Ureter (tissue), 1 donor: ENCODE measurements around the gene RNF26. TPM values are rescaled to one million over a fixed set of nuclear protein-coding genes. Genes with fewer than 3 reads are reported as not detected.

Experiments
- DNase-seq: peaks from one replicate; pipeline ENCODE4 v3.0.0-alpha.2; 2020; ENCODE audit warnings: low spot score
- total RNA-seq: library from RNA; stranded (reverse); gene quantifications from one replicate; pipeline ENCODE4 v1.2.4, GENCODE V29; 2023
- donor health status: DM: yes; HTN: yes; CAD: no.

RNF26 gene
- total RNA-seq, 1 donor from 2014 or later = 23.1 TPM

DNA sequence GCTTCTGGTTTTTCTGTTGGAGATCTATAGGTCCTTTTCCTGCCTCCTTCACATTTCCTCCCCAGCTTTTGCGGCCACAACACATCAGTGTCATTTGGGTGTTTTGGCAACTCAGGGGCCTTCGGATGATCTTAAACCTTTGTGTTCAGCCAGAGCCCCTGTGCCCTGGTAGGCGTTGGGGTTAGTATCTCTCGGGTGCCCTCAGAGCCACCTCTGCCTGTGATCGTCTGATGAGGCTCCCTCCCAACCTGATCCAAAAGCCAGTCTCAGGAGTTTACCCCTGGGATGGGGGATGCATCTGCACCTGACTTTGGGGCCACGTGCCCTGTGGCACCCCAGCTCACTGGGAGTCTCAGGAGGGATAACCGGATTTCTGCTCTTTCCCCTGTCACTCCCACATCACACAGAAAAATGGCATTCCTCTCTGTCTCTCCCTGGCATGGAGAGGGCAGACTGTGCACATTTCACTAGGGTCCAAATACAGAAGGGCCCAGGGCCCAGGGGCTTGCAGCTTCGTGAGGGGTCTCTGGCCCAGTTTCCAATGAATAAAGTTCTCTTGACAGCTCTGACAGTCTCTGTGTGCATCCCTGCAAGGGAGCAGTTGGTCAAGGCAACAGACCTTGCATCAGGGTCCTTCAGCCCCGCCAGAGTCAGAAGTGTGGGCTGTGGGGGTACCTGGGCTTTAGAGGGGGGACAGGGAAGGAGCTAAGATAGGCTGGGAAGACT is 2.6 kb downstream of the RNF26 start:
- DNase-seq = no peak

DNA sequence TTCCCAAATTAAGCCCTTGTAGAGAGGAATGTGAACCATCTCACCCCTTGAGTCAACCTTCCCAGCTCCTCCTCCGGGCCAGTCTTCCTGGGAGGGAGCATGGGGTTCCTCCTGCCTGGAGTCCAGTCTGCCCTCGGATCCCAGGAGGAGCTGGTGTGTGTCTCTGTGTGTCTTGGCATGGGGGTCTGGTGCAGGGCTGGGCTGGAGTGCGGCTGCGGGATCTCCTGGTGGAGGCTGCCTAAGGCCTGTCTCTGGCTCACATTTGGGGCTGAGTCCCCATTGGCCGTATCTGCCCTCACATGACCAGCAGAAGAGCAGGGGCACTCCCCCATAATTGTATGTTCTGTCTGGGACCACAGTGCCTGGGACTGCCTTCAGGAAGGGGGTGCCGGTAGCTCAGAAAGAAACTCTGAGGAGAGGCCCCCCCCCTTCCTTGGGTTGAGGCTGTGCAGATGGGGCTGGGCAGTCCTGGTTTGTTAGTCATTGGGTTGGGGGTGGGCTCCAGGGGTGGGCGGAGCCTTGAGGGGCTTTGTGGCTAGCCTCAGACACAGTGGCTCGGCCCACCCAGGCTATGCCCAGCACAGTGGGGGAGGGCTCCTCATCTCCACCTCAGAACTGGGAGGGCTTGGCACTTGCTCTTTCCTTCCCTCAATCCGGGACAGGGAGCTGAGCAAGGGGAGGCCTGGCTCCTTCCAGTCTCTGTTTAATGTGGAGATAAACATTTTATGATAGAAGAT is 3.4 kb downstream of the RNF26 start:
- no peak for DNase-seq

DNA sequence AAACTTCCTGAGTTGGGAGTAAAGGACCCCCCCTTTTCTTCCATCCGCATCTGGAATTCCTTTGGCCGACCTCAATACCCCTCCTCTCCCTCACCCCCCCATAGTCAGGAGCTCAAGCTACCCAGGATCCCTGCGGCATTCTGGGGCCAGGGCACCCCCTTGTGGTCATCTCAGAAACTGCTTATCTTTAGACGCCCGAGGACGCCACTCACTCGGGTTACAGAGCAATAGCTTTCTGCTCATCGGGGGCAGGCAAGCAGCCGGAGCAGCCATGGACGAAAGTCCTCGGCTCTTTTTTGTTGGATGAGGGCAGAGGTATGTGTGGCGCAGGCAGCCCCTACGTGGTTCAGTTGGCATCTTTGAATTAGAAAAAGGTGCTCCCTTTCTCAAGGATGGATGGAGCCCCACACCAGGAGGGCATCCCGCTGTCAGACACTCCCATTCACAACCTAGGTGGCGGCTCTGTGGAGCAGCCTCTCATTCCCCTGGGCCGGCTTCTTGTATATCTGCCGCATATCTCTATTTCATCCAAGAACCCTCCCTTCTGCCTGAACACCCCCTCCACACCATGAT is 4.1 kb downstream of the RNF26 start:
- no peak for DNase-seq

DNA sequence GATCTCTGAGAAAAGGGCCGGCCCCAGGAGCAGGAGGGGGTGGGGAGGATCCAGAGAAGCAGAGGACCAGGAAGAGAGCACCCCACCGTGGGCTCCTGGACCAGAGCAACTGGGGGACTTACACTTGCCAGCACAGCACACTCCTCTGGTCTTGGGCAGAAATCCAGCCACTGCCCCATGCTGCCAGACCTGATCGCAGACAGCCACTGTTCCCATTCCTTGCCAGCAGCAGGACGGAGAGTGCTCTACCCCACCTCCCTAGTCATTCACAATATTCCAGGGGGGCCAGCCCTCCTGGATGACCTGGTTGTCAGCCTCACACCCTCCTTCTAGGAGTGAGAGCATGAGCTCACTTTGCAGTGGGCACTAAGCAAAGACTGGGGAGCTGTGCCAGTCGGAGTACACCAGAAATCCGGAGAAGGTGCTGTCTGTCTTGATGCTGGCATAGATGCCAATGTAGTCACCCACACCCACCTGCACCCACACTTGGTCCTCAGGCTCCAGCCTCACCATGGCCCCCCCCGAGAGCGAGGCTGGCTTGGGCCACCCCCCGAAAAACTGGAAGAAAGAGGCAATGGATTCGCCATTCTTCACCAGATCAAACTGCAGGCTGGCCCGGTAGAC is 4.8 kb downstream of the RNF26 start:
- no peak for DNase-seq

DNA sequence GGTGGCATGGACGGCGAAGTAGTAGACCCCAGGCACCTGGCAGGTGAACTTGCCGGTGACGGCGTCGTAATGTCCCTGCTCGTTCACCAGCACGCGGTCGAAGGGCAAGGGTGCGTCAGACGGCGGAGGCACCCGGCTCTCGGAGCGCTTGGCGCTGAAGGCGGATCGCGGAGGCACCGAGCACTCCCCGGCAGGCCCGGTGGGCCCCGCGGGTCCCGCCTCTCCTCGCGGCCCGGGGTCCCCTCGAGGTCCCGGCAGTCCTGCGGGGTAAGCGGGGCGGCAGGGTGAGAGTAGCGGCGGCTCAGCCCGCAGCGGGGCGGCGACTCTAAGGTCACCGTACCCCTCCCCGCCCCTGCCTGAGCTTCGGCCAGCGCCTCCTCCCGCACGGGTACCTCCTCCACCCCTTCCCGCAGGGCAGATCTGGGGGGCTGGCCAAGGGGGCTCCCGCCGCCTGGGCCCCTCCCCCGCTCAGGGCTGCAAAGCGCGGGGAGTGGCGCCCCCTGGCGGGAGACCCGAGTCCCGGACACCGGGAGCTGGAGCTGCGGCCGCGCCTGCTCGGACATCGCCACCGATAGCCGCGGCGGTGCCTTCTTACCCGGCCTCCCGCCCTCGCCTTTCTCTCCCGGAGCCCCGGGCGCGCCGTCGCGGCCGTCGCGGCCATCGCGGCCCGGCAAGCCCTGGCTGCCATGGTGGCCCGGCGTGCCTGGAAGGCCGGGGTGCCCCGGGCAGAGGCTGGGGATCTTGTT is 5.4 kb downstream of the RNF26 start:
- no peak for DNase-seq

DNA sequence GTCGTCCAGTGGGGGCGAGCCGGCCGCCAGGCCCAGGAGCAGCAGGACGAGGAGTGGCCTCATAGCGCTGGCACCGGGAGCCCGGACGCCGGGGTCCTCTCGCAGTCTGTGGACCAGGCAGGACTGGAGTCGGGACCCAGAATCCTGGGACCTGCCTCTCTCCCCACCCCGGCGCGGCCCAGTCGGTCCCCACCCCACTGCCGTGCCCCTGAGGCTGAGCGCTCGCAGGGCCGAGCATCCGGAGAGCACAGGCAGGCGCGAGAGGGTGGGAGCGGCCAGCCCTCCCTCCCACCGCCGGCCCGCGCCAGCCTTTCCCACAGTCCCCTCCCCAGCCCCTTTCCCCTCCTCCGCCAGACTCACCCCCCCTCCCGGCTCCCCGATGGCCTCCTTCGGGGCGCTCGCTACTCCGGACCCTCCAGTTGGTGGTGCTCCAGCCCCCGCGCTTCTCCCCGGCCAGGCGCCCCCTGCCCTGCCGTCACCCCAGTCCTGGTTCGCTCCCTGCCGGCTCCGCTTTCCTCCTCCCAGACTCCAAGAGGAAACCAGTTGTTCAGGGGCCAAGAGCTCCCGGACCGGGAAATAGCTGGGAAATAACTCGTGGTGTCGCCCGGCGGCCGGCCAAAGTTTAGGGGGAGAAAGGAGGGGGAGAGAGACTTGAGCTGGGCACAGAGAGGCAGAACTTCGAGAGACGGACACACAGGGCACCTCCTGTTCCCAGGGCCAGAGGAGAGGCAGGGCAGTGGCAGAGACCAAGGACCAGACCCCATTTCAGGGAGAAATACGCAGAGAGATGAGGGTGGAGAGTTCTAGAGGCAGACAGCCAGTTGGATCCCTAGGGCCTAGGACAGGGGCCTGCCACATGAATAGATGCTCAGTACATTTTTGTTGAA is 6.3 kb downstream of the RNF26 start, which contains the start of gene C1QTNF5:
TSS of gene C1QTNF5 (minus strand) at position 549 of the 887 bp plus-strand sequence. CDS start at position 63, 486 bp downstream.
- DNase-seq = peak; percentile 87

DNA sequence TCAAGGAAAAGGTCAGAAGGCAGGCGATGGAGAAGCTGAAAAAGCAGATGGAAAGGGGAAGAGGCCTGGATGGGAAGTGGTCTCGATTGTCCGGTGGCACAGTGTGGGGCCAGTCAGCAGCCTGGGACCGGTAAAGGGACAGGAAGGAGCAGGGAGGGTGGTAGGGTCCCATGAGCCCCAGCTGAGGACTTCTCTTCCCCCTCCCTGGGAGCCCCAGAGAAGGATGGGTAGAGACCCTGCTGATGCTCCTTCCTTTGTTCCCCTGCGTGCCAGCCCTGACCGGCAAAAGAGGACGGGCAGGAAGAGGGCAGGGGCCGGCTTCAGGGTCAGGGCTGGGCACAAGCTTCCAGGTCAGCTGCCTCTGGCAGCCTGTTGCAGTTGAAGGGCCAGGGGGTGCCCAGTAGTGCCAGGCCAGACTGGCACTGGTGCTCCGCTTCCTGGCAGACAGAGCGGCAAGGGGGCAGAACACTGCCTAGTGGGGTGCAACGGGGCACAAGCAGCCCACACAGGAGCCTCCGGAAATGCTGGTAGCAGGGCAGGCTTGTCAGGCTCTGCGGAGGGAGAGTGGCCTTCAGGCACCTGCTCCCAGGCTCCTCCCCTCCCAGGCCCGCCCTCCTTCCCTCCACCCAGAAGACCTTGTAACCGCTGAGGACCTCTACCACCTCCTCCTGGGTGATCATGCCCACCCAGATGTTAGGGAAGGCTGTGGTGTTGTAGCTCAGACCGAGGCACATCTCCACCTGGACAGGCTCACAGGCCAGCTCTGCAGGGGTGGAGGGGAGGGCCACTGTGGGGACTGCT is 7.1 kb downstream of the RNF26 start:
- no peak for DNase-seq

DNA sequence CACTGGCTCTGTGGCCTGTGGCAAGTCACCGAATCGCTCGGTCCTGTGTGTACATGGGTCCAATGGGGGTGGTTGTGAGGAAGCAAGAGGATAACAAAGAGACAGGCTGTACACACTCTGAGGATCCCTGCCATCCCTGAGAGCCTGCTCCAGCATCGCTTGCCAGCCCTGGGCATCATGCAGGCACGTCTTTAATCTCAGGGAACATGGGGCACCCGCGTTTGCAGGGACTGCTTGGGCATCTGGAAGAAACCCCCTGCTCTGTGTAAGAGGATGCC is 7.6 kb downstream of the RNF26 start:
- no peak for DNase-seq

DNA sequence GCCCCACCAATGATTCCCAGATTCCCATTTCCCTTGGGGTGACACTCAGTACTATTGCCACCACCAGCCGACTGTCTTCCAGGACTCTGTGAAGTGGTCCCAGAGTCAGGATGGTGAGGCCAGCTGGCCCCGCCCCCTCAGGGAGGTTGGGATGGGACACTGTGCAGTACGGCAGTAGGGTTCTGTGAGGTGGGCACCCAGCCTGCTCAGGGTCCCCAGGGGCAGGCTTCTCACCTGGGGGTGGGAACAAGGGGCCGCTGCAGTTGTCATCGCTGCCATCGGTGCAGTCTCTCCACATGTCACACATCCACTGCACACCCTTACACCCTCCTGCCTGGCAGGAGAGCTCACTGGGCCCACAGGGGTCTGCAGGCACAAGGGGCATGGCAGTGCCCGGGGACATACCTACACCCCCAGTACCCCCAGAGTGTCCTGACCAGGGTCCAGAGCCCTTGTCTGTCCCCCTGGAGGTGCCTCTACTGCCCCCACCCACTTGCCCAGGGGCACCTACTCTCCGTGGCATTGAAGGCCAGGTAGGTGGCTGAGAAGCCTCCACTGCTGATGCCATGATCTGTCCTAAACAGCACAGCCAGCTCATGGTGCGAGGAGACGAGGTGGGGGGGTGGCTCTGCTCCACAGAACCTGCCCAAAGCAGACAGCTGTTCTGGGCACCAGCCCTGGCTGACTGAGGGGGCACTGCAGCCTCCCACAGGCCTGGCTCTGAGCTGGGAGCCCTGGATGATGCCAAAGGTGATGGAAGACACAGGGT is 8.2 kb downstream of the RNF26 start:
- no peak for DNase-seq

DNA sequence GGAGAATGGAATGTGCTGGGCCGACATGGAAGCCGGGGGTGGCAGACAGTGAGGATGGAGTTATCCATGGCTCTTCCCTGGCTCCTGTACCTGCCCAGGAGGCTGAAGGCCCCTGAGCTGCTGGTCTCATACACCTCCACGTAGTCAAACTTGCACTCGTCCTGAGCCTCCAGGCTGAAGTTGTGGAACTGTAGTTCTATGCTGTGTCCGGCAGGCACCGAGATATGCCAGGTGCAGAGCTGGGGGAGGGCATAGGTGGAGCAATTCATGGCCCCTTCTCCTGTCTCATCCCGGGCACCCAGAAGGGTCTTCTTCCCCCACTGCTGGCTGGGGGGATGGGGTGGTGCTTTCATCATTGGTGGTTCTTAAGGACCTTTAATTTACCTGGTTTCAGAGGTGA is 9.4 kb downstream of the RNF26 start:
- no peak for DNase-seq

DNA sequence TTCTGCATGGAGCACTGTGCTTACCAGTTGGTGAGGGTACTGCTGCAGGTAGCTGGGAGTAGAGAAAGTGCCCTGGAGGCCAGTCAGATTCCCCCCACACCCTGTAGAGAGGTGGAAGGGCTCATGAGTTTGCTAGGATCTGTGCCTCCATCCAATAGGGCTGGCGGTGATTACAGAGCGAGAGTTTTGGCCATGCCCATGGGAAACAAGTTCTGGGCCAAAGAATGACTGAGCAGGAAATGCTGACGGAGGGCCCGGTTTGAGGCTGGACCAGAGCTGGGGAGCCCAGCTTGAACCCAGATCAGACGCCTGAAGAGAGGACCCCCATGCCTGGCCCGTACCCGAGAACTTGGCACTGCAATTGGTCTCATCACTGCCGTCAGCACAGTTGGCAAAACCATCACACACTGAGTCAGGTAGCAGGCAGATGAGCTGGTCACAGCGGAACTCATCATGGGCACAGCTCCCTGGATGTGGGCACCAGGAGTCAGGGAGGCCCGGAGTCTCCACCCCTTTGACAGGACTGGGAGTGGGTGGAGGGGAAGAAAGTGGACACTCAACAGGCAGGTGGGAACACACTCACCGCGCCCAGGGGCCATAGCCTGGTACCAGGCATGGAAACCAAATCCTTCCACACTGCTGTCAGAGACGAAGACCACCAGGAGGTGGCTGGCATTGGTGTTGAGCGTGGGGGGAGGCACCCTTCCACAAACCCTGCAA is 10.1 kb downstream of the RNF26 start:
- no peak for DNase-seq

DNA sequence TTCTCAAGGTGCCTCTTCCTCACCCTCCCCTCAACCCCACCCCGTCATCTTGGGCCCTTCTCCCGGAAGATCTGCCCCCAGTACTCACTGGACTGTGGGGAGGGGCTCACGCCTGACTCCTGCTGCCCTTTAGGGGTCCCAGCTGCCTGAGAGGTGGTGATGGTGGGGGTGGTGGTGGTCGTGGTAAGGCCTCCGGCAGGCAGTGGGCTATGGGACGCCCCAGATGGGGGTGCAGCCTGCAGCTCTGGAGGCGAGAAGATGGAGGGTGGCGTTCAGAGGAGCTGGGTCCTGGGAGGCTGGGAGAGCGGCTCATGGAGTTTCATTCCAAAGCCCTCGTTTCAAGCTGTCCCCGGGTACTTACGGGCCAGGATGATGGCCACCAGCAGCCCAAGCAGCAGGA is 11.4 kb downstream of the RNF26 start:
- DNase-seq = no peak

DNA sequence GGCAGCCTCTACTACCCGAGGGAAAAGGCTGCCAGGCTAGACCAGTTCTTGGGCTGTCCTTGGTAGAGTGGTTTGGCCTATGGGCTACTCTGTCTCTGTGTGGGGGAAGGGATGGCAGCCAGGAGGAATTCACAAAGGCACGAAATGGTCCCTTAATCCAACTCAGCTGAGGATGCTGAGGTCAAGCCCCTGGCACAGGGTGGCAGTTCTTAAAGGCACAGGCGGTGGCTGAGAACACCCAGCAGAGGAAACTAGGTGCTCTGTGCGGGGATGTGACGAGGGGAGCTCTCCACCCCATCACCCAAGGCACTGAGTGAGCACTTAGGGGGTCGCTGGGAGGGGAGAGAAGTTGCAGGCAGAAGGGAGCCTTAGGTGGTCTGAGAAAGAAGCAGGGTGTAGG is 12.3 kb downstream of the RNF26 start, which contains the start of gene MFRP:
TSS of gene MFRP (minus strand) at position 101 of the 400 bp plus-strand sequence. CDS start 192 bp downstream, outside the sequence.
- DNase-seq = no peak

DNA sequence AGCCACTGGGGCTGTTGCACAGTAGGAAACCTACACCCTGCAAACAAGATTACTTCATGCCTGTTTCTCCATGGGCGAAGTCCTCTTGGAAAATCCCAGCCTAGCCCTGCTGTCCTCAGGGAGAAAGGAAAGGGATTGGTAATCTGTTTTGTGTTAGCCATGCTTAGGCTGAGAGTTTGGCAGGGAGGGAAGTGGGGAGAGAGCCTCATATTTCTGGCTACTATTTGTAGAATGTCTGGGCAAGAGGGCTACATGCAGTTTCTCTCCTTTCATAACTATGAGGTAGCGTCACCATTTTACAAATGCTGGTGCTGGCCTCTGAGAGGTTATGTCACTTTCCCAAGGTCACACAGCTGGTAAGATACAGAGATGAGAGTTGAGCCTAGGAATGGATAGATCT is 12.9 kb downstream of the RNF26 start:
- DNase-seq = no peak

DNA sequence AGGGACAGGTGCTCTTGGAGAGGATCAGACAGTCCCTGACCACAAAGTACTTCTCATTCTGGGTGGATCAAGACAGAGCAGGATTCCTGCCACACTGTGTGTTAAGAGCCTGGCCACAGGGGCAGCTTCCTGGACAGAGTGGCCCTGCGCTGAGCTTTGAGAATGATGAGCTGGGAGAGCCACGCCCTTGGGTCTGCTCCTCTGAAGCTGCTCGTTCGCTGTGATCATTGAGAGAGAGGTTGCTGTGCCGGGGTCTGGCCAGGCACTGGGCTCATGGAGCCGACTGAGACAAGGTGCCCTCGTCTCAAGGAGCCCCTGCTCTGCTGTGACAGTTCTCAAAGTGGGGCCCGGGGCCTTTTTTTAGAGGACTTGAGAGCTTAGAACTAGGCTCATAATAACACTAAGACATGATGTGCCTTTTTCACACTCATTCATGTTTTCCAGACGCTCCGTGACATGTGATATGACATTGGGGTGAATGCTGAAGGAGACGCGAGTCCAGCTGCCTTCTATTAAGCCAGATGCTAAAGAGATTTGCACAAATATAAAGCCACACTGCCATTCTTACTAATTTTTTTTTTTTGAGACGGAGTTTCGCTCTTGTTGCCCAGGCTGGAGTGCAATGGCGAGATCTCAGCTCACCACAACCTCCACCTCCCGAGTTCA is 13.7 kb downstream of the RNF26 start:
- no peak for DNase-seq

DNA sequence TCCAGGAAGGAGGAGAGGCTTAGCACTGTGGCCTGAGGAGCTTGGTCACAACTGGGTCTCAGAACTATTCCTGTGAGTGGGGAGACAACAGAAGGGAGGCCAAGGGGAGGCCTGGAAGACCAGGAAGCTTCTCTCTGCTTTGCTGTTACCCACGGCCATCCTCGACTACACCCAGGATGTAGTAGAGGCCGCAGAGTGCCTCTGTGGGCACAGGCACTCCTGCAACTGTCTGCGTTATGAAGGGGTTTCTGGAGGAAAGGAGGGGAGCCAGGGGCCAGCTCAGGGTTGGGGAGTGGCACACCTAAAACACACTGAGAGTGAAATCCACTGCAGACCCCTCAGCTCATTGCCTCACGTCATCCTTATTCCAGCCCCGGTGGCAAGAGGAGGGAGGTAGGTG is 16.0 kb downstream of the RNF26 start:
- no peak for DNase-seq

DNA sequence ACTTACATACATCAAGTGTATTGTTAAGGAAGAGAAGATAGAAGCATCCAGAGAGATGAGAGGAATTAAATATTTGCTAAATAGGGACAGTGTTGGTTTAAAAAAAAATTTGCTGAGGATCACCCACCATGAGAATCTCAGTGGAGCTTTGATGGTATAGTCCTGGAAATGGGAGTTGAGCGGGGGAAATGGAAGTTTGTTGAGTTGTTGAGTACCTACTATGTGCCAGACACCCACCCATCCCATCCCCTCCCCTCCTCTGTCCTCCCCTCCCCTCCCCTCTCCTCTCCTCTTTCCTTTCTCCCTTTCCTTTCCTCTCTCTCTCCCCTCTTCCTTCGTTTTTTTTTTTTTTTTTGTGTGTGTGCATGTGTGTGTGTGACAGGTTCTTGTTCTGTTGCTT is 16.9 kb downstream of the RNF26 start:
- DNase-seq = no peak

DNA sequence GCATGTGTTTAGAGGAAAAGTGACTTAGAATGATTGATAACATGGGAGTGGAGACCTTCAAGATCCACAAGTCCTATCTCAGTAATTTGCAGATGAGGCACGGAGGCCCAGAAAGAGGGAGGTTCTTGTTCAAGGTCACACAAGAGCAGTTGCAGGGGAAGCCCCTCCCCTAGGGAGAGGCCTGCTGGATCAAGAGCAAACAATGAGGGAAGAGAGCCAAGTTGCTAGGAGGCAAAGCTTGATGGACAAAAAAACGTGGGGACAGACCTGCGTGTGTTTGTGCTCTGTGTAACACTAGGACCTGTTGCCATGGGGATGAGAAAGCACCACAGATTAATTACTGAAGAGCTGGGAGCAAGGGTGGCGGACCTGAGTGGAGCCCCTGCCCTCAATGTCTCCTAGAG is 18.5 kb downstream of the RNF26 start:
- no peak for DNase-seq
